Measurements from ENCODE around the gene CXCL13. TPM values are rescaled to one million over a fixed set of nuclear protein-coding genes. Genes with fewer than 3 reads are reported as not detected.

Gene CXCL13
- total and polyA plus RNA-seq, 2 experiments from 2014 or later = not detected

DNA sequence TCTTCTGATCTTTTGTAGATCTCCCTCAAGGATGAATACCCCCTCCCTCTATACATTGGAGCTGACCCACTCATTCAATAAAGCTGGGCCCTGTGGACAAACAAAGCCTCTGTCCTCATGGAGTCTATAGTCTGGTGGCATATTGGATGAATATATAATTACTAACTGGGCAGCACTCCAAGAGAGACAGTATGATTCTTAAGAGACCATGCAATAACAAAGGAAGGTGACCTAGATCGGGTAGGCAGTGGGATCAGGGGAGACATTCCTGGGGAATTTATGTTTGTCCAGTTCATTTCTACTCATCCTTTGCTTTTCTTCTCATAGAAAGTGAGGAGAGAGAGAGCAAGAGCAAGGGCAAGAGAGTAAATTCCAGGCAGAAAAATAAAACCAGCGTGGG, 23.5 kb upstream of the CXCL13 start:
- Histone ChIP-seq H3K9me2 (ENCODE audit: insufficient read depth) (peaks cover 11% of the 10 kb centered on the region; the same call in 1 of the 2 replicates), H3K27ac (ENCODE audit: low read depth) (no peak overlapping the region), H3K4me3 (no peak overlapping the region), H3F3A (replicated peaks; ENCODE audit: low read depth) (no peaks in the 10 kb centered on the region), H3K4me1 (ENCODE audit: insufficient read depth) (no peaks in the 10 kb centered on the region), H3K4me2 (no peak overlapping the region), H2AFZ (no peak overlapping the region), H3K27me3 (ENCODE audit: insufficient read depth) (no peaks in the 10 kb centered on the region), H3K79me2 (replicated peaks; ENCODE audit: insufficient read depth) (no peaks in the 10 kb centered on the region), H3K36me3 (ENCODE audit: insufficient read depth) (no peaks in the 10 kb centered on the region), H4K20me1 (replicated peaks; ENCODE audit: insufficient read depth) (no peaks in the 10 kb centered on the region)
- Mint-ChIP-seq H3K36me3 (ENCODE audit: low read depth) (0 out of 3 replicates have a peak, but pooled peaks cover 5% of the 10 kb centered on the region), H3K9me3 (peaks cover 9% of the 10 kb centered on the region), H3K27ac (no peak overlapping the region), H3K4me1 (no peaks in the 10 kb centered on the region), H3K27me3 (ENCODE audit: insufficient read depth, low read depth, poor library complexity) (no peaks in the 10 kb centered on the region), H3K4me3 (no peak overlapping the region)
- TF ChIP-seq ZNF114 (CRISPR knock-in tag; IDR thresholded peaks at IDR 0.05) = no peak
- TF ChIP-seq, protein P1, sequence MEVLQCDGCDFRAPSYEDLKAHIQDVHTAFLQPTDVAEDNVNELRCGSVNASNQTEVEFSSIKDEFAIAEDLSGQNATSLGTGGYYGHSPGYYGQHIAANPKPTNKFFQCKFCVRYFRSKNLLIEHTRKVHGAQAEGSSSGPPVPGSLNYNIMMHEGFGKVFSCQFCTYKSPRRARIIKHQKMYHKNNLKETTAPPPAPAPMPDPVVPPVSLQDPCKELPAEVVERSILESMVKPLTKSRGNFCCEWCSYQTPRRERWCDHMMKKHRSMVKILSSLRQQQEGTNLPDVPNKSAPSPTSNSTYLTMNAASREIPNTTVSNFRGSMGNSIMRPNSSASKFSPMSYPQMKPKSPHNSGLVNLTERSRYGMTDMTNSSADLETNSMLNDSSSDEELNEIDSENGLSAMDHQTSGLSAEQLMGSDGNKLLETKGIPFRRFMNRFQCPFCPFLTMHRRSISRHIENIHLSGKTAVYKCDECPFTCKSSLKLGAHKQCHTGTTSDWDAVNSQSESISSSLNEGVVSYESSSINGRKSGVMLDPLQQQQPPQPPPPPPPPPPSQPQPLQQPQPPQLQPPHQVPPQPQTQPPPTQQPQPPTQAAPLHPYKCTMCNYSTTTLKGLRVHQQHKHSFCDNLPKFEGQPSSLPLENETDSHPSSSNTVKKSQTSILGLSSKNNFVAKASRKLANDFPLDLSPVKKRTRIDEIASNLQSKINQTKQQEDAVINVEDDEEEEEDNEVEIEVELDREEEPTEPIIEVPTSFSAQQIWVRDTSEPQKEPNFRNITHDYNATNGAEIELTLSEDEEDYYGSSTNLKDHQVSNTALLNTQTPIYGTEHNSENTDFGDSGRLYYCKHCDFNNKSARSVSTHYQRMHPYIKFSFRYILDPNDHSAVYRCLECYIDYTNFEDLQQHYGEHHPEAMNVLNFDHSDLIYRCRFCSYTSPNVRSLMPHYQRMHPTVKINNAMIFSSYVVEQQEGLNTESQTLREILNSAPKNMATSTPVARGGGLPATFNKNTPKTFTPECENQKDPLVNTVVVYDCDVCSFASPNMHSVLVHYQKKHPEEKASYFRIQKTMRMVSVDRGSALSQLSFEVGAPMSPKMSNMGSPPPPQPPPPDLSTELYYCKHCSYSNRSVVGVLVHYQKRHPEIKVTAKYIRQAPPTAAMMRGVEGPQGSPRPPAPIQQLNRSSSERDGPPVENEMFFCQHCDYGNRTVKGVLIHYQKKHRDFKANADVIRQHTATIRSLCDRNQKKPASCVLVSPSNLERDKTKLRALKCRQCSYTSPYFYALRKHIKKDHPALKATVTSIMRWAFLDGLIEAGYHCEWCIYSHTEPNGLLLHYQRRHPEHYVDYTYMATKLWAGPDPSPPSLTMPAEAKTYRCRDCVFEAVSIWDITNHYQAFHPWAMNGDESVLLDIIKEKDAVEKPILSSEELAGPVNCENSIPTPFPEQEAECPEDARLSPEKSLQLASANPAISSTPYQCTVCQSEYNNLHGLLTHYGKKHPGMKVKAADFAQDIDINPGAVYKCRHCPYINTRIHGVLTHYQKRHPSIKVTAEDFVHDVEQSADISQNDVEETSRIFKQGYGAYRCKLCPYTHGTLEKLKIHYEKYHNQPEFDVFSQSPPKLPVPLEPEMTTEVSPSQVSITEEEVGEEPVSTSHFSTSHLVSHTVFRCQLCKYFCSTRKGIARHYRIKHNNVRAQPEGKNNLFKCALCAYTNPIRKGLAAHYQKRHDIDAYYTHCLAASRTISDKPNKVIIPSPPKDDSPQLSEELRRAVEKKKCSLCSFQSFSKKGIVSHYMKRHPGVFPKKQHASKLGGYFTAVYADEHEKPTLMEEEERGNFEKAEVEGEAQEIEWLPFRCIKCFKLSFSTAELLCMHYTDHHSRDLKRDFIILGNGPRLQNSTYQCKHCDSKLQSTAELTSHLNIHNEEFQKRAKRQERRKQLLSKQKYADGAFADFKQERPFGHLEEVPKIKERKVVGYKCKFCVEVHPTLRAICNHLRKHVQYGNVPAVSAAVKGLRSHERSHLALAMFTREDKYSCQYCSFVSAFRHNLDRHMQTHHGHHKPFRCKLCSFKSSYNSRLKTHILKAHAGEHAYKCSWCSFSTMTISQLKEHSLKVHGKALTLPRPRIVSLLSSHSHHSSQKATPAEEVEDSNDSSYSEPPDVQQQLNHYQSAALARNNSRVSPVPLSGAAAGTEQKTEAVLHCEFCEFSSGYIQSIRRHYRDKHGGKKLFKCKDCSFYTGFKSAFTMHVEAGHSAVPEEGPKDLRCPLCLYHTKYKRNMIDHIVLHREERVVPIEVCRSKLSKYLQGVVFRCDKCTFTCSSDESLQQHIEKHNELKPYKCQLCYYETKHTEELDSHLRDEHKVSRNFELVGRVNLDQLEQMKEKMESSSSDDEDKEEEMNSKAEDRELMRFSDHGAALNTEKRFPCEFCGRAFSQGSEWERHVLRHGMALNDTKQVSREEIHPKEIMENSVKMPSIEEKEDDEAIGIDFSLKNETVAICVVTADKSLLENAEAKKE (CRISPR knock-in tag; IDR thresholded peaks at IDR 0.05) = no peak
- TF ChIP-seq EZH2phosphoT487 (IDR thresholded peaks at IDR 0.05; ENCODE audit: unreplicated experiment) = no peak
- DNase-seq (ENCODE audit: low spot score) = no peak
- no peak for ATAC-seq

DNA sequence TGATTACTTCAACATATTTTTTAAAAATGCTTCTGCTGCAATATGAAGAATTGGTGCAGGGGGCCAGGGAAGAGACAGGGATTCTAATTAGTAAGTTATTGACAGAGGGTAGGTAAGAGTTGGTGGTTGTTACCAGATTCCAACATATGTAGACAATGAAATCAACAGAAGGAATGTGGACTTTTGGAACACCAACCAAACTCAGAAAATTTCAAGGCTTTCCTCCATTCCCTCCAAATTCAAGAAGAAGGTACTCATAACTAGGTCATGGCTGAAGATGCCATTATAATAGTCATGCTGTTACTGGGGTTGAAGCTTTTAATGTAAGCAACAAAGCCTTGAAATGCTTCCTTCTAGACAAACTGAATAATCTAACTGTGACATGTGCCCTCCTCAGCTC, 22.9 kb upstream of the CXCL13 start:
- no peak overlapping the region for H3K4me2 ChIP-seq
- no peak overlapping the region for H3K4me3 Mint-ChIP-seq
- H3K79me2 ChIP-seq (replicated peaks; ENCODE audit: insufficient read depth) = no peaks in the 10 kb centered on the region
- no peaks in the 10 kb centered on the region for H3K27me3 ChIP-seq (ENCODE audit: insufficient read depth)
- H2AFZ ChIP-seq = no peak overlapping the region
- no peak for ATAC-seq
- H3K27ac Mint-ChIP-seq = no peak overlapping the region
- no peaks in the 10 kb centered on the region for H3K27me3 Mint-ChIP-seq (ENCODE audit: insufficient read depth, low read depth, poor library complexity)
- H3K27ac ChIP-seq (ENCODE audit: low read depth) = no peak overlapping the region
- no peaks in the 10 kb centered on the region for H3F3A ChIP-seq (replicated peaks; ENCODE audit: low read depth)
- H3K4me1 ChIP-seq (ENCODE audit: insufficient read depth) = no peaks in the 10 kb centered on the region
- DNase-seq (ENCODE audit: low spot score) = no peak
- H3K36me3 ChIP-seq (ENCODE audit: insufficient read depth) = no peaks in the 10 kb centered on the region
- H3K36me3 Mint-ChIP-seq (ENCODE audit: low read depth) = 0 out of 3 replicates have a peak, but pooled peaks cover 5% of the 10 kb centered on the region
- peaks cover 5% of the 10 kb centered on the region for H3K9me3 Mint-ChIP-seq
- H3K4me1 Mint-ChIP-seq = no peaks in the 10 kb centered on the region
- no peak overlapping the region for H3K4me3 ChIP-seq
- H4K20me1 ChIP-seq (replicated peaks; ENCODE audit: insufficient read depth) = no peaks in the 10 kb centered on the region
- H3K9me2 ChIP-seq (ENCODE audit: insufficient read depth) = peaks cover 11% of the 10 kb centered on the region; the same call in 1 of the 2 replicates
- TF ChIP-seq NANOG (IDR thresholded peaks at IDR 0.05; ENCODE audit: borderline replicate concordance) = no peak
- TF ChIP-seq EZH2 (IDR thresholded peaks at IDR 0.05; ENCODE audit: low read depth, unreplicated experiment) = no peak
- TF ChIP-seq CREB1 (CRISPR knock-in tag; IDR thresholded peaks at IDR 0.05; ENCODE audit: low read depth) = no peak
- TF ChIP-seq, protein P2, sequence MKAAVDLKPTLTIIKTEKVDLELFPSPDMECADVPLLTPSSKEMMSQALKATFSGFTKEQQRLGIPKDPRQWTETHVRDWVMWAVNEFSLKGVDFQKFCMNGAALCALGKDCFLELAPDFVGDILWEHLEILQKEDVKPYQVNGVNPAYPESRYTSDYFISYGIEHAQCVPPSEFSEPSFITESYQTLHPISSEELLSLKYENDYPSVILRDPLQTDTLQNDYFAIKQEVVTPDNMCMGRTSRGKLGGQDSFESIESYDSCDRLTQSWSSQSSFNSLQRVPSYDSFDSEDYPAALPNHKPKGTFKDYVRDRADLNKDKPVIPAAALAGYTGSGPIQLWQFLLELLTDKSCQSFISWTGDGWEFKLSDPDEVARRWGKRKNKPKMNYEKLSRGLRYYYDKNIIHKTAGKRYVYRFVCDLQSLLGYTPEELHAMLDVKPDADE (IDR thresholded peaks at IDR 0.05) = no peak
- TF ChIP-seq EZH2phosphoT487 (IDR thresholded peaks at IDR 0.05; ENCODE audit: unreplicated experiment) = no peak
